NK-92 (cell line): ENCODE data around the gene MBD3.
"Not testable (repeated sequence)": the region's sequence is repeated elsewhere in the genome, so short reads cannot be mapped to it uniquely, and the experiment has no call there.

Experiments used
- DNase-seq: peaks from one replicate; lab custom pipeline; 2025; ENCODE audit not compliant: unreplicated experiment; lab: John Stamatoyannopoulos, UW

Gene MBD3

GRCh38 chr19:1592755-1593500 lies at the start of gene MBD3:
MBD3 (minus strand) TSS chr19:1592865; CDS start chr19:1592631, 234 bp downstream.
- no peak for DNase-seq

GRCh38 chr19:1640893-1641448 lies 48.3 kb upstream of the MBD3 start:
- DNase-seq = not testable (repeated sequence)

DNA sequence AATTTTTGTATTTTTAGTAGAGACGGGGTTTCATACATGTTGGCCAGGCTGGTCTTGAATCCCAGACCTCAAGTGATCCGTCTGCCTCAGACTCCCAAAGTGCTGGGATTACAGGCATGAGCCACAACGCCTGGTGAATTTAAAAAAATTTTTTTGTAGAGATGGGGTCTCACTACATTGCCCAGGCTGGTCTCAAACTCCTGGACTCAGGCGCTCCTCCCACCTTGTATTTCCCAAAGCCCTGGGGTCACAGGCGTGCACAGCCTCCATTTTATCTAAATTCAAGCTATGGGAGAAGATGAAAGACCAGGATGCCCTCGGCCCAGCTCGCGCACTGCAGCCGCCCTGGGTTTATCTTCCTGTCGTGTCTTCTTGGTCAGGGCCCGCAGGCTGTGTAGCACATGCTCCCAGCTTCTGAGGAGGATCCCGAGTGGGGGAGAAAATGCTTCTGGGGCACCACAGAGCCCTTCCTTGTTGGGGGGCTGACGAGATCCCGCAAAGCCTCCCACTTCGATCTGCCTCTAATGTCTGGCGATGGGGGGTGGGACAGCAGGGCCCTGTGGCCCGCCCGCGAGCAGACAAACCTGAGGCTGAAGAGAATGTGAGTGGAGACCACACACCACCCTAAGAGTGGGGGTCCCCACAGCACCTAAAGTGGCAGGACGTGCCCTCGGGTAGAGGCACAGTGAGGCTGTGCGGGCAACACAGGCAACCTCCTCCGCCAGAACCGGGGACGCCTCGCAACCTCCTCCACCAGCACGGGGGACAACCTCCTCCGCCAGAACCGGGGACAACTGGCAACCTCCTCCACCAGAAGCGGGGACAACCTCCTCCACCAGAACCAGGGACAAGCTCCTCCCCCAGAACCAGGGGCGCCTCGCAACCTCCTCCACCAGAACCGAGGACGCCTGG lies 43.9 kb upstream of the MBD3 start:
- no peak for DNase-seq

GRCh38 chr19:1634938-1635243 lies 42.2 kb upstream of the MBD3 start:
- DNase-seq = no peak

DNA sequence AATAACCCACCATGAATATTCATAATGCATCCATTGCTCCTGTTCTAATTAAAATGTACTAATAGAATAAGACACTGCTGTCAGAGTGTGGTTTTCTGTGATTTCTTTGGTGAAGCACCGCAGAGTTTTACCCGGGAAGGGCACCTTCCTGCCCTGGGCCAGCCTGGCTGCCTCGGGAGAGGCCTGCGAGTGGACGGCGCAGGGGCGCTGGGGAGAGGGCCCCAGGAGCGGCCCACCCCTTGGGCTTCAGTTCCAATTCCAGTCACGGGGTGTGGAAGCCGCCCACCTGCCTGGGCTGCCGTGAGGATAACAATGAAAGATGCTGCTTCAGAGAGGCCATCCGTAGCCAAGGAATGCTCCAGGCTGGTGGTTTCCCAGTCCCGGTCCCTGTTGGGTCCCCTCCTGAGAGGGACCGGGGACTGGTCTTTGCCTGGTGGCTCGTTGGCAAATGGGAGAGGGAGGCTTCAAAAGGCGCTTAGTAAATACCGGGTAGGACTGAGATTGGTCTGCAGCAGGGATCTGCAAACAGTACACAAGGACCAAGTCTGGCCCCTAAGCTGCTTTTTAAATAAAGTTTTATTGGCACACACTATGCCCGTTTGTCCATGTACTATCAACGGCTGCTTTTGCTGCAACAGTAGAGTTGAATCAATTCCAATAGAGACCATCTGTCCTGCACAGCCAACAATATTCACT lies 41.7 kb upstream of the MBD3 start:
- no peak for DNase-seq

DNA sequence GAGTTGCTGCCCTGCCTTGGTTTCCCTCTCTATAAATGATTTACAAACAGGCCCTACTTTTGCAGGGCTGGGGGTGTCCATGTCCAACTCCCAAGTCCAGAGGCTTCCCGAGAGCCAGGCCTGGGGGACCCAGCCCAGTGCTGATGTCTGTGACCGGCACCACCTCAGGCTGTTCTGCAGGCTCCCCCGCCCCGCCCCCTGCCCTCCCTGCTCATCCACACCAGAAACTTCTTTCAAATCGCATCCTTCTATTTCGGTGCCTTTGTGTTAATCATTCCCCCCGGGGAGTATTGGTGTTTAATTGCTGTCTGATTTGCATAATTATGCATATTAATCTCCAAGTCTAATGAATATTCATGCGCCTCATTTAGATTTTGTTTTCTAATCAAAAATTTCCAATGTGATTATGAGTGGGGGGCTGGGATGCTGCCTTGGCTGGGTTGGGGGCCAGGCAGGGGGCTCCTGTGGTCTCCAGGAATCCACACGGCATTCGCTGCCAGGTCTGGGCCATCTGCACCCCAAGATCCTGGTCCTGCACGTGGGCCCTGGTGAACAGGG lies 40.7 kb upstream of the MBD3 start:
- DNase-seq = no peak

DNA sequence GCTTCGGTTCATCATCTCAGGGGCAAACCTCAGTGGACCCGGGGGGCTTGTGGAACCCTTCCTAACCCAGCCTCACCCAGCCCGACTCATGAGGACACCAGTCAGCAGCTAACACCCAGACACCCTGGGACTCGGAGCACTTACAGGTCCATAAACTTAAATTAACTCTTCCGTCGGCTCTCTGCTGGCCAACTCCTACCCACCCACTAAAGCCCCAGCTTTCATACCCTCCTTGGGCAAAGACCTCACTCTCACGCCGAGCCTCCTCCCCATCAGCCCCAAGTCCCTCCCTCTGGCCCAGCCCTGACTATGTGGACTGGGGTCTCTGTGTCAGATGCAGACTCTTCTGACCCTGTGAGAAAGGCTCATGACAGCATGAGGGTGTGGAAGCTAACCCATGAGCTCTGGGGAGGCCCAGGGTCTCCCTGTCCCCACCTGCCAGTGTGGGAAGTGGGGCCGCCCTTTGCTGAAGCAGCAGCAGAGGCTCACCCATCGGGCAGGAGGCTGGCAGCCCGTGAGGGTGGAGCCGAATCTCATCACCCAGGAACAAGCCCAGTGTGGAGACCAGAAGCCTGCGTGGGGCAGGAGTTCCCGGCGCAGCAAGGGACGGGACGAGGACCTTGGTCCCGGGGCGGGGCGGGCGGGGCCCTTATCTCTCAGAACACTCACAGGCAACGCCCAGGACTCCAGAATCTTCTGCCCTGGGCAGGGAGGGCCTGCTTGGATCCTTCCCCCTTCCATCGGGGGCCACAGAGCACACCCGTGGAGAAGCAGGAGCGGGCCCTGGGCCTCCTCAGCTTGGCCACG lies 40.0 kb upstream of the MBD3 start:
- DNase-seq = no peak

- no peak for DNase-seq
Observed at GRCh38 chr19:1631557-1632100, 39.0 kb upstream of the MBD3 start.

DNA sequence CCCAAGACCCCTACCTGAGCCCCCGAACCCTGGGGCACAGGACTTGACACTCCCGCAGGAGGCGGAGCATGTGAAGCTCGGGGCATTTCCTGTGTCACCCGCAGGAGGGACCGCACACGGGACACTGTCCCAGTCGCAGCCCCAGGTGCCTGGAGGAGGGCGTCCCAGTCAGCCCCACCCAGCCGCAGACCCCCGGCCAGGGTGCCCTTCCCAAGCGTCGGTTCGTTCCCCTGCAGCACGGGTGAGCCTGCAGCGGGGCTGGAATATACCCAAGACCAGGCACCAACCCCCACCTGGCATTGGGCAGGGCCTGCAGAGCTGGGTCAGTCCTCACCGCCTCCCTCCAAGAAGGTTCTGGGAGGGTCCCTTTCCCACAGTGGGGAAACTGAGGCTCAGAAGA lies 38.1 kb upstream of the MBD3 start:
- DNase-seq = no peak

GRCh38 chr19:1630012-1630411 lies 37.3 kb upstream of the MBD3 start:
- no peak for DNase-seq

GRCh38 chr19:1629256-1629808 lies 36.7 kb upstream of the MBD3 start:
- DNase-seq = no peak

- no peak for DNase-seq
Observed at GRCh38 chr19:1627194-1627593, 34.5 kb upstream of the MBD3 start.

- no peak for DNase-seq
Observed at GRCh38 chr19:1626417-1627010, 33.8 kb upstream of the MBD3 start.

- no peak for DNase-seq
Observed at GRCh38 chr19:1624458-1624857, 31.8 kb upstream of the MBD3 start.

DNA sequence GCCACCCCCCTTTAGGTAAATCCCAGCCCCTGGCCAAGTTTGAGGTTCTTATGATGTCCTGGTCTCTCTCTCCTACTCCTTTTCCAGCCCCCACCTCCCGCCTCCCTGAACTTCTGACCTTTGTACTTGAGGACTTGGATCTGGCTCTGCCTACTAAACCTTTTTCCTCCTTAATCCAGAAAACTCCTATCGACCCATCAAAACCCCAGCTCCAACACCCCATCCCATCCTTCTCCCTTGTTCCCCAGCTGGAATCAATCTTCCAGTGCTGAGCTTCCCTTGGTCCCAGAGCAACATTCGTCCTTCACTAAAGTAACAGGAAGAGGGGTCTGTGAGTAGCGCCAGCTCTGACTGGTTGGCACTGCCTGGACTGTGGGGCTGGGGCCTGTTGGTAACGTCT lies 29.9 kb upstream of the MBD3 start:
- DNase-seq = no peak

GRCh38 chr19:1622007-1622406 lies 29.3 kb upstream of the MBD3 start:
- DNase-seq = no peak

- DNase-seq = no peak
Observed at GRCh38 chr19:1621574-1621973, 28.9 kb upstream of the MBD3 start.

DNA sequence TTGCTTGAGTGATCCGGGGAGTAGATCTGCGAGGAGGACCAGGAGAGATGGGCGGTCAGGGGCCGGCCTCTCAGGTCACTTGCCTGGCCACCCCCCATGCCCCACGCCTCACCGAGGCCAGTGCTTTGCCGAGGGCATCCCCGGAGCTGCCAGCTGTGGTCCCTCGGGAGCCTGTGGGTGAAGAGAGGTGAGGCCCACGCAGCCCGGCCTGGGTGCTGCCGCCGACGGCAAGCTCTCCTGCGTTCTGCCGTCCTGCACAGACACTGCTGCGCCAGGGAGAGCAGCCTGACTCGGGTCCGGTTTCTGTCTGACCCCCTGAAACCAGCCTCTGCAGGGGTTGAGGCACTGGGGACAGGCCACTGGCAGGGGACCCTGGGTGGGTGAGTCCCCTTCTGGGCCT lies 28.4 kb upstream of the MBD3 start:
- DNase-seq = no peak

GRCh38 chr19:1620502-1620901 lies 27.8 kb upstream of the MBD3 start:
- DNase-seq = no peak
